B cell (primary cell): ENCODE data around the gene EFNB2.

Experiments used
- EZH2 ChIP-seq: IDR thresholded peaks from 2 replicates; pipeline ENCODE4 v1.6.1; 2012; ENCODE audit warnings: borderline replicate concordance, low read depth, mild to moderate bottlenecking, moderate library complexity, low read length; ENCODE audit not compliant: insufficient read depth, poor library complexity, severe bottlenecking
- TF ChIP-seq, protein P1 (sequence below): fragments of 200-600 bp; IDR thresholded peaks from one replicate; pipeline ENCODE4 v1.8.0; 2022; ENCODE audit warnings: antibody characterized with exemption, mild to moderate bottlenecking

DNA sequence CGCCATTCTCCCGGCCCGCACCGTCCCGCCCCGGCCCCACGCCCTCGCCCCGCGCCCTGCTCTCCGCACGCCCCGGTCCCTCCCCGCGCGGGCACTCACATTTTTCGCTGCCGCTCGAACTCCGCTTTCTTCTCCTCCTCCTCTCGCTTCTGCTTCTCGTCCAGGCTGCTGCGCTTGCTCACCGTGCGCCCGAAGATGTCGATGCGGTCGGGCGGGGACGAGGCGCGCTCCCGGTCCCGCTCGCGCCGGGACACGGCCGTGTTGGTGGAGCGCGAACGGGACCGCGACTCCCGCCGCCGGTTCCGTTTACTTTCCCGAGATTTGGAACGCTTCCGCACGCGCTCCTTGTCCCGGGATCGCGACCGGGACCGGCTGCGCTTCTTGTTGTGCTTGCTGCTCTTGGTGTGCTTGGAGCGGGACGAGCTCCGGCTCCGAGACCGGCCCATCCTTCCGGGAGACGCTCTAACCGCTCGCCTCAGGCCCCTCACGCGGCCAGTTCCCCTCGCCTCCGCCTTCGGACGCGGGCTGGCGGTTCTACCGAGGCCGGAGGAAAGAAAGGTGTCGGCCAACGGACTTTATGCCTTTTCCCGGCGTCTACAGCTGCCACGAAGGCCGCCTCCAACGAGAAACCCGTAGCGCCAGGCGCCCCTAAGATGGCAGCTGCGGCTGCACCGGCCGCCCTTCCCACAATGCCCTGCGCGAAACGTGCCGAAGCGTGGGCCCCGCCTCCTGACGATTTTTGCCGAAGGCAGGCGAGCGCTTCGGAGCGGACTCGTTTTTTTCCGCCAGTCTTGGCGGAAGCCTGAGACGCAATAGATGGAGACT, 32.2 kb upstream of the EFNB2 start, which contains the start of gene ARGLU1:
- TF ChIP-seq, protein P1, sequence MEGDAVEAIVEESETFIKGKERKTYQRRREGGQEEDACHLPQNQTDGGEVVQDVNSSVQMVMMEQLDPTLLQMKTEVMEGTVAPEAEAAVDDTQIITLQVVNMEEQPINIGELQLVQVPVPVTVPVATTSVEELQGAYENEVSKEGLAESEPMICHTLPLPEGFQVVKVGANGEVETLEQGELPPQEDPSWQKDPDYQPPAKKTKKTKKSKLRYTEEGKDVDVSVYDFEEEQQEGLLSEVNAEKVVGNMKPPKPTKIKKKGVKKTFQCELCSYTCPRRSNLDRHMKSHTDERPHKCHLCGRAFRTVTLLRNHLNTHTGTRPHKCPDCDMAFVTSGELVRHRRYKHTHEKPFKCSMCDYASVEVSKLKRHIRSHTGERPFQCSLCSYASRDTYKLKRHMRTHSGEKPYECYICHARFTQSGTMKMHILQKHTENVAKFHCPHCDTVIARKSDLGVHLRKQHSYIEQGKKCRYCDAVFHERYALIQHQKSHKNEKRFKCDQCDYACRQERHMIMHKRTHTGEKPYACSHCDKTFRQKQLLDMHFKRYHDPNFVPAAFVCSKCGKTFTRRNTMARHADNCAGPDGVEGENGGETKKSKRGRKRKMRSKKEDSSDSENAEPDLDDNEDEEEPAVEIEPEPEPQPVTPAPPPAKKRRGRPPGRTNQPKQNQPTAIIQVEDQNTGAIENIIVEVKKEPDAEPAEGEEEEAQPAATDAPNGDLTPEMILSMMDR, result no peak
- no peak for TF ChIP-seq EZH2
